HepG2 (cell line): ENCODE measurements around the gene ZDBF2. TPM values are rescaled to one million over a fixed set of nuclear protein-coding genes. Genes with fewer than 3 reads are reported as not detected.
A peak's percentile ranks its signal among the peaks of the same experiment; 100 is the strongest.

Source experiments
- ATAC-seq: fragments of 200-7000 bp; cut with Tn5 transposase; 3 replicates; pipeline ENCODE4 v1.9.1; 2020; ENCODE audit warnings: mild to moderate bottlenecking, moderate library complexity
- BruUV-seq: library from RNA; stranded (reverse); fragments of 400-500 nt; replicated peaks from 2 replicates; lab custom pipeline; 2021; lab: Mats Ljungman, UMichigan
- CTCF ChIA-PET: fragments of 300-600 bp; formaldehyde crosslinking; extraction: SDS; loops from one replicate; lab custom pipeline; 2021; ENCODE audit warnings: low total read pairs, inconsistent platforms, low intra/inter-chr PET ratio; lab: Yijun Ruan, JAX
- POLR2A ChIA-PET: fragments of 350-600 bp; sonication (Branson Sonifier 250); formaldehyde crosslinking; loops from one replicate; lab custom pipeline; 2020; ENCODE audit warnings: antibody characterized with exemption, inconsistent platforms; lab: Yijun Ruan, JAX
- DNase-seq: peaks from one replicate; pipeline ENCODE4 v3.0.0-alpha.2; 2015; ENCODE audit warnings: low spot score
- FAIRE-seq: peaks from 3 replicates; lab custom pipeline; 2011; peaks lifted over from hg19 to GRCh38; lab: Jason Lieb, UNC
- H2AFZ ChIP-seq: one replicate; pipeline ENCODE4 v1.6.1; 2011; ENCODE audit warnings: low read length, inconsistent platforms
- H3K27ac ChIP-seq: fragments of 300-600 bp; 3 replicates; pipeline ENCODE4 v1.8.0; 2011; ENCODE audit warnings: mixed run types, mild to moderate bottlenecking, mixed read lengths, low read length, inconsistent platforms; ENCODE audit not compliant: insufficient read depth; ENCODE audit errors: extremely low read length
- H3K27me3 ChIP-seq, 2 experiments: fragments of 200-600 bp in 1 of 2; 2 replicates in 1 of 2; 3 replicates in 1 of 2; pipeline versions ENCODE4 v1.6.0 to v1.8.0; 2011; ENCODE audit warnings: low read length in 2 of 2, mild to moderate bottlenecking in 2 of 2, moderate library complexity in 2 of 2, inconsistent platforms in 1 of 2; ENCODE audit not compliant: insufficient read depth in 2 of 2, control insufficient read depth in 1 of 2
- H3K36me3 ChIP-seq, 2 experiments: fragments of 200-600 bp in 1 of 2; replicated peaks in 1 of 2; 2 replicates in 1 of 2; 3 replicates in 1 of 2; pipeline versions ENCODE4 v1.5.1 to v1.8.0; 2011; ENCODE audit warnings: low read length in 2 of 2, inconsistent platforms in 1 of 2; ENCODE audit not compliant: insufficient read depth in 2 of 2, control insufficient read depth in 1 of 2
- H3K4me1 ChIP-seq: 2 replicates; pipeline ENCODE4 v1.5.1; 2012; ENCODE audit warnings: low read length, inconsistent platforms; ENCODE audit not compliant: insufficient read depth
- H3K4me2 ChIP-seq: 2 replicates; pipeline ENCODE4 v1.6.0; 2011; ENCODE audit warnings: low read depth, low read length, inconsistent platforms
- H3K4me3 ChIP-seq, 3 experiments: fragments of 200-600 bp in 1 of 3; sonication (generic), shearing (Covaris generic) in 1 of 3; replicated peaks in 1 of 3; 2 replicates each; pipeline ENCODE4 v1.5.1; 2011 to 2016; ENCODE audit warnings: low read length in 3 of 3, inconsistent platforms in 2 of 3, low read depth in 2 of 3, mild to moderate bottlenecking in 2 of 3, control low read depth in 1 of 3, mixed read lengths in 1 of 3; ENCODE audit not compliant: insufficient read depth in 1 of 3
- H3K79me2 ChIP-seq: one replicate; pipeline ENCODE4 v1.6.1; 2011; ENCODE audit warnings: low read length, inconsistent platforms; ENCODE audit not compliant: insufficient read depth
- H3K9ac ChIP-seq: 2 replicates; pipeline ENCODE4 v1.6.0; 2011; ENCODE audit warnings: mild to moderate bottlenecking, low read depth, low read length, inconsistent platforms; ENCODE audit not compliant: insufficient read depth
- H3K9me3 ChIP-seq: 2 replicates; pipeline ENCODE4 v1.5.1; 2012; ENCODE audit warnings: mild to moderate bottlenecking, low read length
- H4K20me1 ChIP-seq: 2 replicates; pipeline ENCODE4 v1.6.0; 2011; ENCODE audit warnings: inconsistent platforms, mild to moderate bottlenecking, low read length, moderate library complexity; ENCODE audit not compliant: insufficient read depth
- CHD2 ChIP-seq: IDR thresholded peaks from 2 replicates; pipeline ENCODE4 v1.6.1; 2011; ENCODE audit warnings: low read depth, low read length, improper control_type of control experiment
- FOXM1 ChIP-seq: sonication (generic); formaldehyde crosslinking; IDR thresholded peaks from 2 replicates; pipeline ENCODE4 v1.5.0; 2020; ENCODE audit warnings: missing genetic modification reagents
- KLF15 ChIP-seq: sonication (generic); formaldehyde crosslinking; IDR thresholded peaks from 2 replicates; pipeline ENCODE4 v1.8.1; 2023; ENCODE audit warnings: borderline replicate concordance, mild to moderate bottlenecking, inconsistent platforms, missing genetic modification reagents, mixed read lengths
- NFYC ChIP-seq: IDR thresholded peaks from 2 replicates; pipeline ENCODE4 v1.6.1; 2016; ENCODE audit warnings: missing genetic modification reagents, missing compliant biosample characterization
- NR2F2 ChIP-seq: IDR thresholded peaks from 2 replicates; pipeline ENCODE4 v1.6.1; 2012; ENCODE audit warnings: low read depth, inconsistent platforms, borderline replicate concordance
- TRIM24 ChIP-seq: sonication (generic); formaldehyde crosslinking; IDR thresholded peaks from 2 replicates; pipeline ENCODE4 v1.8.0; 2022; ENCODE audit warnings: mild to moderate bottlenecking, missing genetic modification reagents
- ZEB1 ChIP-seq: IDR thresholded peaks from 2 replicates; pipeline ENCODE4 v1.6.1; 2012; ENCODE audit warnings: mild to moderate bottlenecking, low read depth, inconsistent platforms; ENCODE audit not compliant: insufficient replicate concordance
- ZNF441 ChIP-seq: sonication (generic); formaldehyde crosslinking; IDR thresholded peaks from 2 replicates; pipeline ENCODE4 v1.7.0; 2021; ENCODE audit warnings: missing genetic modification reagents, borderline replicate concordance
- ZNF567 ChIP-seq: sonication (generic); formaldehyde crosslinking; IDR thresholded peaks from 2 replicates; pipeline ENCODE4 v1.8.1; 2023; ENCODE audit warnings: mild to moderate bottlenecking, missing genetic modification reagents, borderline replicate concordance
- WGBS: methylation state at CpG from one replicate; pipeline ENCODE4 v1.1.6; 2017; ENCODE audit warnings: low lambda C conversion rate; 5-methylcytosine and 5-hydroxymethylcytosine counted together
- in situ Hi-C: cut with HindIII; loops from 2 replicates; pipeline ENCODE4 v1.10.0; 2017; ENCODE audit warnings: low pct_unique_long_range_greater_than_20kb; ENCODE audit not compliant: extremely low pct_ligation_motif_present
- intact Hi-C: fragments of 100-400 bp; cut with micrococcal nuclease; formaldehyde crosslinking; loops from one replicate; pipeline ENCODE4 v1.10.0; 2022; ENCODE audit not compliant: unreplicated experiment
- polyA plus RNA-seq, 8 experiments: library from polyadenylated mRNA; depleted of rRNA in 3 of 8; stranded (reverse) in 7 of 8; unstranded in 1 of 8; fragments of >200 nt; fragmentation: Illumina TruSeq in 4 of 8; extraction: Trizol in 4 of 8; gene quantifications; 2 replicates each; pipeline versions ENCODE4 v1.2.1 to v1.2.3, GENCODE V29; 2011 to 2016; ENCODE audit warnings: low read depth in 4 of 8, missing spikeins in 1 of 8, mixed read lengths in 1 of 8; ENCODE audit not compliant: insufficient read depth in 1 of 8
- total RNA-seq, 5 experiments: library from RNA; depleted of rRNA; stranded (reverse); fragments of >200 nt; fragmentation: Illumina TruSeq; extraction: Trizol; gene quantifications; 2 replicates each; pipeline ENCODE4 v1.2.3, GENCODE V29; 2016; ENCODE audit warnings: low read depth in 1 of 5
- TF ChIP-seq, protein P1 (sequence below): sonication (generic); formaldehyde crosslinking; IDR thresholded peaks from 2 replicates; pipeline ENCODE4 v1.5.0; 2020; ENCODE audit warnings: mild to moderate bottlenecking, missing genetic modification reagents
- TF ChIP-seq, protein P2 (sequence below): sonication (generic); formaldehyde crosslinking; IDR thresholded peaks from 2 replicates; pipeline ENCODE4 v1.4.0; 2020; ENCODE audit warnings: missing genetic modification reagents
- TF ChIP-seq, protein P3 (sequence below): sonication (generic); formaldehyde crosslinking; IDR thresholded peaks from 2 replicates; pipeline ENCODE4 v1.4.0; 2020; ENCODE audit warnings: missing genetic modification reagents

ZDBF2 gene
- total and polyA plus RNA-seq, 2 of the 13 experiments (the other 11 are each of a cell fraction or from before 2014, with no cell fraction given) = 1.5 to 2.0 TPM

DNA sequence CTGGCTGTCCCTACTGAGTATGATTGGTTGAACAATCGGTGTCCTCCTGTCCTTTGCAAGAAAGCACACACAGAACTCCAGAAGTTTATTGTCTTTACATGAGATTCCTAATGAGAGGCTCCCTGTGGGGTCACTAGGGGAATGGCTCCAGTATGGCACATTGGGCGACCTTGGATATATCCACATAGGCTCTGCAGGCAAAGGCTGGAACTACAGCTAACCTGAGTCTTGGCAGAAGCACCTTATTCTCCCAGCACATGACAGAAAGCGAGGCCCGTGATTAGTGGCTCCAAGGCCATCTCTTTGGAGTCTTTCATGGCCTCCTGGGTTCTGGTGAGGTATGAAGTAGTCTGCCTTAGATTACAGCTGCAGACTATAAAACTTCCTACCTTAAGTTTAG, 49.0 kb downstream of the ZDBF2 start:
- H3K79me2 ChIP-seq = no peaks in the 10 kb centered on the region
- DNase-seq (no peak), ATAC-seq (peak; percentile 87), FAIRE-seq (no peak)
- H3K9ac ChIP-seq = no peak overlapping the region
- 8% methylated on average over 4 of the region's 4 CpGs for WGBS
- in situ Hi-C loops = no loop called here
- H3K36me3 ChIP-seq = no peaks in the 10 kb centered on the region
- peaks cover 0 to 10% of the 10 kb centered on the region in 2 experiments; a peak in 2 of 5 replicates for H3K27me3 ChIP-seq
- no peaks in the 10 kb centered on the region for H4K20me1 ChIP-seq
- POLR2A ChIA-PET = no interaction called here
- H2AFZ ChIP-seq = no peak overlapping the region
- CTCF ChIA-PET = no interaction called here
- peaks cover 7% of the 10 kb centered on the region for H3K9me3 ChIP-seq
- intact Hi-C loops = no loop called here
- H3K4me1 ChIP-seq = no peaks in the 10 kb centered on the region
- BruUV-seq = no TSS peak
- no peak overlapping the region for H3K4me3 ChIP-seq
- no peak for TF ChIP-seq NFYC (CRISPR knock-in tag)
- no peak for TF ChIP-seq ZNF441
- no peak for TF ChIP-seq ZEB1
- TF ChIP-seq, protein P1, sequence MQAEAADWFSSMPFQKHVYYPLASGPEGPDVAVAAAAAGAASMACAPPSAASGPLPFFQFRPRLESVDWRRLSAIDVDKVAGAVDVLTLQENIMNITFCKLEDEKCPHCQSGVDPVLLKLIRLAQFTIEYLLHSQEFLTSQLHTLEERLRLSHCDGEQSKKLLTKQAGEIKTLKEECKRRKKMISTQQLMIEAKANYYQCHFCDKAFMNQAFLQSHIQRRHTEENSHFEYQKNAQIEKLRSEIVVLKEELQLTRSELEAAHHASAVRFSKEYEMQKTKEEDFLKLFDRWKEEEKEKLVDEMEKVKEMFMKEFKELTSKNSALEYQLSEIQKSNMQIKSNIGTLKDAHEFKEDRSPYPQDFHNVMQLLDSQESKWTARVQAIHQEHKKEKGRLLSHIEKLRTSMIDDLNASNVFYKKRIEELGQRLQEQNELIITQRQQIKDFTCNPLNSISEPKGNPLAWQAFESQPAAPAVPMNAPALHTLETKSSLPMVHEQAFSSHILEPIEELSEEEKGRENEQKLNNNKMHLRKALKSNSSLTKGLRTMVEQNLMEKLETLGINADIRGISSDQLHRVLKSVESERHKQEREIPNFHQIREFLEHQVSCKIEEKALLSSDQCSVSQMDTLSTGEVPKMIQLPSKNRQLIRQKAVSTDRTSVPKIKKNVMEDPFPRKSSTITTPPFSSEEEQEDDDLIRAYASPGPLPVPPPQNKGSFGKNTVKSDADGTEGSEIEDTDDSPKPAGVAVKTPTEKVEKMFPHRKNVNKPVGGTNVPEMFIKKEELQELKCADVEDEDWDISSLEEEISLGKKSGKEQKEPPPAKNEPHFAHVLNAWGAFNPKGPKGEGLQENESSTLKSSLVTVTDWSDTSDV = no peak
- TF ChIP-seq CHD2 = no peak
- TF ChIP-seq NR2F2 = no peak
- no peak for TF ChIP-seq FOXM1 (CRISPR knock-in tag)
- TF ChIP-seq, protein P2, sequence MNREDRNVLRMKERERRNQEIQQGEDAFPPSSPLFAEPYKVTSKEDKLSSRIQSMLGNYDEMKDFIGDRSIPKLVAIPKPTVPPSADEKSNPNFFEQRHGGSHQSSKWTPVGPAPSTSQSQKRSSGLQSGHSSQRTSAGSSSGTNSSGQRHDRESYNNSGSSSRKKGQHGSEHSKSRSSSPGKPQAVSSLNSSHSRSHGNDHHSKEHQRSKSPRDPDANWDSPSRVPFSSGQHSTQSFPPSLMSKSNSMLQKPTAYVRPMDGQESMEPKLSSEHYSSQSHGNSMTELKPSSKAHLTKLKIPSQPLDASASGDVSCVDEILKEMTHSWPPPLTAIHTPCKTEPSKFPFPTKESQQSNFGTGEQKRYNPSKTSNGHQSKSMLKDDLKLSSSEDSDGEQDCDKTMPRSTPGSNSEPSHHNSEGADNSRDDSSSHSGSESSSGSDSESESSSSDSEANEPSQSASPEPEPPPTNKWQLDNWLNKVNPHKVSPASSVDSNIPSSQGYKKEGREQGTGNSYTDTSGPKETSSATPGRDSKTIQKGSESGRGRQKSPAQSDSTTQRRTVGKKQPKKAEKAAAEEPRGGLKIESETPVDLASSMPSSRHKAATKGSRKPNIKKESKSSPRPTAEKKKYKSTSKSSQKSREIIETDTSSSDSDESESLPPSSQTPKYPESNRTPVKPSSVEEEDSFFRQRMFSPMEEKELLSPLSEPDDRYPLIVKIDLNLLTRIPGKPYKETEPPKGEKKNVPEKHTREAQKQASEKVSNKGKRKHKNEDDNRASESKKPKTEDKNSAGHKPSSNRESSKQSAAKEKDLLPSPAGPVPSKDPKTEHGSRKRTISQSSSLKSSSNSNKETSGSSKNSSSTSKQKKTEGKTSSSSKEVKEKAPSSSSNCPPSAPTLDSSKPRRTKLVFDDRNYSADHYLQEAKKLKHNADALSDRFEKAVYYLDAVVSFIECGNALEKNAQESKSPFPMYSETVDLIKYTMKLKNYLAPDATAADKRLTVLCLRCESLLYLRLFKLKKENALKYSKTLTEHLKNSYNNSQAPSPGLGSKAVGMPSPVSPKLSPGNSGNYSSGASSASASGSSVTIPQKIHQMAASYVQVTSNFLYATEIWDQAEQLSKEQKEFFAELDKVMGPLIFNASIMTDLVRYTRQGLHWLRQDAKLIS (CRISPR knock-in tag) = no peak
- no peak for TF ChIP-seq KLF15
- TF ChIP-seq TRIM24 (CRISPR knock-in tag) = no peak
- TF ChIP-seq, protein P3, sequence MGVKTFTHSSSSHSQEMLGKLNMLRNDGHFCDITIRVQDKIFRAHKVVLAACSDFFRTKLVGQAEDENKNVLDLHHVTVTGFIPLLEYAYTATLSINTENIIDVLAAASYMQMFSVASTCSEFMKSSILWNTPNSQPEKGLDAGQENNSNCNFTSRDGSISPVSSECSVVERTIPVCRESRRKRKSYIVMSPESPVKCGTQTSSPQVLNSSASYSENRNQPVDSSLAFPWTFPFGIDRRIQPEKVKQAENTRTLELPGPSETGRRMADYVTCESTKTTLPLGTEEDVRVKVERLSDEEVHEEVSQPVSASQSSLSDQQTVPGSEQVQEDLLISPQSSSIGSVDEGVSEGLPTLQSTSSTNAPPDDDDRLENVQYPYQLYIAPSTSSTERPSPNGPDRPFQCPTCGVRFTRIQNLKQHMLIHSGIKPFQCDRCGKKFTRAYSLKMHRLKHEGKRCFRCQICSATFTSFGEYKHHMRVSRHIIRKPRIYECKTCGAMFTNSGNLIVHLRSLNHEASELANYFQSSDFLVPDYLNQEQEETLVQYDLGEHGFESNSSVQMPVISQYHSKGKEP (CRISPR knock-in tag) = no peak
- no peak for TF ChIP-seq ZNF567
- no peak overlapping the region for H3K4me2 ChIP-seq
- H3K27ac ChIP-seq = no peak overlapping the region
